PC-3 (cell line): ENCODE measurements around the gene STPG4. TPM values are rescaled to one million over a fixed set of nuclear protein-coding genes. Genes with fewer than 3 reads are reported as not detected.

ENCODE experiments used
- ATAC-seq: fragments of 200-7000 bp; cut with Tn5 transposase; 2 replicates; pipeline ENCODE4 v1.9.1; 2020; ENCODE audit warnings: mild to moderate bottlenecking, moderate library complexity
- Bru-seq: library from RNA; stranded (reverse); fragments of 400-500 nt; gene quantifications from one replicate; lab custom pipeline; 2021; lab: Mats Ljungman, UMichigan
- BruChase-seq, 2 experiments: library from RNA; stranded (reverse); fragments of 400-500 nt; gene quantifications; one replicate each; lab custom pipeline; 2021; lab: Mats Ljungman, UMichigan
- BruUV-seq: library from RNA; stranded (reverse); fragments of 400-500 nt; replicated peaks from 2 replicates; lab custom pipeline; 2021; lab: Mats Ljungman, UMichigan
- CTCF ChIA-PET: fragments of 300-600 bp; sonication (Branson Sonifier 250); formaldehyde crosslinking; loops from one replicate; lab custom pipeline; 2022; ENCODE audit warnings: antibody characterized with exemption; lab: Charles Lee
- POLR2A ChIA-PET: fragments of 300-600 bp; sonication (Branson Sonifier 250); formaldehyde crosslinking; loops from one replicate; lab custom pipeline; 2022; ENCODE audit warnings: antibody characterized with exemption; ENCODE audit not compliant: unreplicated experiment; lab: Charles Lee
- DNase-seq: peaks from one replicate; pipeline ENCODE4 v3.0.0-alpha.2; 2015
- H2AFZ ChIP-seq: fragments of 300-600 bp; sonication (generic); 2 replicates; pipeline ENCODE4 v1.6.0; 2016; ENCODE audit warnings: antibody characterized with exemption, low read length
- H3F3A ChIP-seq: fragments of 300-600 bp; sonication (generic); one replicate; pipeline ENCODE4 v1.6.0; 2017; ENCODE audit warnings: antibody characterized with exemption, low read length, control low read depth, mild to moderate bottlenecking; ENCODE audit not compliant: unreplicated experiment
- H3K27ac ChIP-seq: fragments of 300-600 bp; sonication (generic); 2 replicates; pipeline ENCODE4 v1.5.1; 2016; ENCODE audit warnings: mild to moderate bottlenecking, low read length
- H3K27me3 ChIP-seq: fragments of 300-600 bp; sonication (generic); 2 replicates; pipeline ENCODE4 v1.6.1; 2016; ENCODE audit warnings: low read length, mixed read lengths
- H3K36me3 ChIP-seq: fragments of 300-600 bp; sonication (generic); 2 replicates; pipeline ENCODE4 v1.6.1; 2016; ENCODE audit warnings: low read depth, mixed run types, low read length, mixed read lengths
- H3K4me1 ChIP-seq: fragments of 300-600 bp; sonication (generic); 2 replicates; pipeline ENCODE4 v1.5.1; 2016; ENCODE audit warnings: low read length; ENCODE audit not compliant: insufficient read depth
- H3K4me2 ChIP-seq: fragments of 300-600 bp; sonication (generic); 2 replicates; pipeline ENCODE4 v1.6.0; 2016; ENCODE audit warnings: low read length
- H3K4me3 ChIP-seq: fragments of 300-600 bp; sonication (generic); 2 replicates; pipeline ENCODE4 v1.5.1; 2016; ENCODE audit warnings: mild to moderate bottlenecking, low read length, mixed read lengths
- H3K79me2 ChIP-seq: fragments of 300-600 bp; sonication (generic); 2 replicates; pipeline ENCODE4 v1.6.1; 2017; ENCODE audit warnings: low read length, mixed read lengths
- H3K9ac ChIP-seq: fragments of 300-600 bp; sonication (generic); 2 replicates; pipeline ENCODE4 v1.6.0; 2016; ENCODE audit warnings: mild to moderate bottlenecking, low read length
- H3K9me2 ChIP-seq: fragments of 300-600 bp; sonication (generic); replicated peaks from 2 replicates; pipeline ENCODE4 v1.6.1; 2016; ENCODE audit warnings: mixed run types, low read length, mixed read lengths
- H3K9me3 ChIP-seq: fragments of 300-600 bp; sonication (generic); 2 replicates; pipeline ENCODE4 v1.6.1; 2016; ENCODE audit warnings: low read length, mixed read lengths
- H4K20me1 ChIP-seq: fragments of 300-600 bp; sonication (generic); 2 replicates; pipeline ENCODE4 v1.6.1; 2016; ENCODE audit warnings: low read length, mixed read lengths
- EZH2 ChIP-seq: fragments of 300-600 bp; sonication (generic); IDR thresholded peaks from one replicate; pipeline ENCODE4 v1.6.1; 2017; ENCODE audit warnings: antibody characterized with exemption, mild to moderate bottlenecking, low read length; ENCODE audit not compliant: unreplicated experiment
- EZH2phosphoT487 ChIP-seq: fragments of 300-600 bp; sonication (generic); IDR thresholded peaks from 2 replicates; pipeline ENCODE4 v1.6.1; 2018; ENCODE audit warnings: mild to moderate bottlenecking, antibody characterized with exemption, low read length, borderline replicate concordance
- intact Hi-C: fragments of 100-400 bp; cut with micrococcal nuclease; formaldehyde crosslinking; loops from 2 replicates; pipeline ENCODE4 v1.9.0; 2023
- long read RNA-seq: library from polyadenylated mRNA; unstranded; transcript quantifications from one replicate; pipeline ENCODE4 v2.0.0, GENCODE V29; 2021; ENCODE audit not compliant: unreplicated experiment
- total RNA-seq: library from RNA; depleted of rRNA; stranded (reverse); fragments of >200 nt; gene quantifications from 2 replicates; pipeline ENCODE4 v1.2.3, GENCODE V29; 2014; rRNA removed
- TF ChIP-seq, protein P1 (sequence below): fragments of 300-600 bp; sonication (generic); conservative IDR thresholded peaks from 2 replicates; pipeline ENCODE4 v1.5.1; 2017; ENCODE audit warnings: antibody characterized with exemption, low read depth, mild to moderate bottlenecking, low read length

Gene STPG4, protein sequence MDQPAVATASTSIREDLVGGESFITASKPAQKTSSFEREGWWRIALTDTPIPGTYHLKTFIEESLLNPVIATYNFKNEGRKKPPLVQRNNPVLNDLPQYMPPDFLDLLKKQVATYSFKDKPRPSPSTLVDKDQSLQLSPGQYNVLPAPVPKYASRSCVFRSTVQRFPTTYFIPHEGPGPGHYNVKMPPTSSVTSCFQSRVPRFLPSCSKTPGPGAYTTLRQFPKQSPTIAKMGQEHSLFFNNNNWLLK
- 2.4 TPM in 1 of 2 replicates, not detected in the other for total RNA-seq
- percentile 48 among the genes with signal in this experiment for Bru-seq, nascent RNA
- BruChase-seq, experiment 1, labeled RNA remaining after a 6-hour chase, result percentile 61 among the genes with signal in this experiment
- percentile 78 among the genes with signal in this experiment for BruChase-seq, experiment 2, labeled RNA remaining after a 2-hour chase
- long read RNA-seq, partial matches to known transcripts, result 0 of 1 reads
- long read RNA-seq, other reads (novel, unspliced or antisense), result 1 of 1 reads

DNA sequence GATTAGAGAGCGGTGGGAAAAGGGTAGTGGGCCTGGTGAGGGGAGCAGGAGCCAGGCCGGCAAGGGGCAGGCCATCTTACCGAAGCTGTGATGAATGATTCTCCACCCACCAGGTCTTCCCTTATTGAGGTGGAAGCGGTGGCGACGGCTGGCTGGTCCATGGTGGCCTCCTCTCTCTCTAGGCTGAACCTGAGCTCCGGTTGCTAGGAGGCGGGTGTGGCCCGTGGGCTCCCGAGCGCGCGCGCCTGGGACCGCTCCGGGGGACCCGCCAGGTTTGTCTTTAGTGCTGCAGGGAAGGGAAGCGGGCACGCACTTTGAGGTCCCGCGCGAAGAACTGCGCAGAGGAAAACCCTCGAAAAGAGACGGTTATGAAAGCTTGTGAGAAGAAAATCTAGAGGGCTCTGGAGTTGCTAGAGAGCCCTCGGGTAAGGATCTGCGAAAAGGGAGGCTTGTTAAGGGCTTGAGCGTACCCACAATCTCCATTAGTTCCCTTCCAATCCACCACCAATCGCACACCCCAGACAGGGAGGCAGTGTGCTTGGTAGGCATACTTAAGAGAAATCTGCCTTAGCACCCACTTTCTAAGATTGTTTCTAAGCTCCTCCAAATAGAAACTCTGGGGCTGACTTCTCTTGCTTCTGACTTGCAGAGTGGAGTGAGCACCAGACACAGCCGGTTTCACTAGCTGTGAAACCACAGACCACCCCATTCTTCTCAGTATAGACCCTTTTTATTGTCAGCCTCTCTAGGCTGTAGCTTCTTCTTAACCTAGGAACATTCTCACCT is at the start of gene STPG4:
Gene STPG4 (minus strand): TSS at position 218 of the 786 bp plus-strand sequence. CDS start 57 bp downstream, at position 161.
- ATAC-seq, result peak; percentile 12; the same call in 1 of the 2 replicates
- no peak within 1 kb of the TSS for H3K27ac ChIP-seq
- BruUV-seq, result no TSS peak

DNA sequence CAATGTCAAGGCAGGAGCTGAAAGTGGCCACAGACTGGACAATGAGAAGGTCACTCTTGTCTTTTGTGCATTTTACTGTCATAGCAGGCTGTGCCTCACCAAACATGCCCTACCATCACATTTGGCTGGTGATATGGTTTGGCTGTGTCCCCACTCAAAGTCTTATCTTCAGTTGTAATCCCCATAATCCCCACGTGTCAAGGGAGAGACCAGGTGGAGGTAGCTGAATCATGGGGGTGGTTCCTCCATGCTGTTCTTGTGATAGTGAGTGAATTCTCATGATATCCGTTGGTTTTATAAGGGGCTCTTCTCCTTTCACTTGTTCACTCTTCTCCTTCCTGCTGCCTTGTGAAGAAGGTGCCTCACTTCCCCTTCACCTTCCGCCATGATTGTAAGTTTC is 49.6 kb upstream of the STPG4 start:
- ChIA-PET POLR2A (no interaction called here), CTCF (no interaction called here)
- H3K9me2 ChIP-seq, result no peaks in the 10 kb centered on the region
- no peaks in the 10 kb centered on the region for H4K20me1 ChIP-seq
- H2AFZ ChIP-seq, result no peak overlapping the region
- no peak overlapping the region for H3K27ac ChIP-seq
- no peaks in the 10 kb centered on the region for H3F3A ChIP-seq
- no peaks in the 10 kb centered on the region for H3K79me2 ChIP-seq
- TF ChIP-seq EZH2 (no peak), EZH2phosphoT487 (no peak)
- TF ChIP-seq, protein P1, sequence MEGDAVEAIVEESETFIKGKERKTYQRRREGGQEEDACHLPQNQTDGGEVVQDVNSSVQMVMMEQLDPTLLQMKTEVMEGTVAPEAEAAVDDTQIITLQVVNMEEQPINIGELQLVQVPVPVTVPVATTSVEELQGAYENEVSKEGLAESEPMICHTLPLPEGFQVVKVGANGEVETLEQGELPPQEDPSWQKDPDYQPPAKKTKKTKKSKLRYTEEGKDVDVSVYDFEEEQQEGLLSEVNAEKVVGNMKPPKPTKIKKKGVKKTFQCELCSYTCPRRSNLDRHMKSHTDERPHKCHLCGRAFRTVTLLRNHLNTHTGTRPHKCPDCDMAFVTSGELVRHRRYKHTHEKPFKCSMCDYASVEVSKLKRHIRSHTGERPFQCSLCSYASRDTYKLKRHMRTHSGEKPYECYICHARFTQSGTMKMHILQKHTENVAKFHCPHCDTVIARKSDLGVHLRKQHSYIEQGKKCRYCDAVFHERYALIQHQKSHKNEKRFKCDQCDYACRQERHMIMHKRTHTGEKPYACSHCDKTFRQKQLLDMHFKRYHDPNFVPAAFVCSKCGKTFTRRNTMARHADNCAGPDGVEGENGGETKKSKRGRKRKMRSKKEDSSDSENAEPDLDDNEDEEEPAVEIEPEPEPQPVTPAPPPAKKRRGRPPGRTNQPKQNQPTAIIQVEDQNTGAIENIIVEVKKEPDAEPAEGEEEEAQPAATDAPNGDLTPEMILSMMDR, result no peak
- DNase-seq, result no peak
- no peaks in the 10 kb centered on the region for H3K27me3 ChIP-seq
- H3K4me1 ChIP-seq, result peaks cover 35% of the 10 kb centered on the region
- intact Hi-C loops, result no loop called here
- H3K9me3 ChIP-seq, result no peaks in the 10 kb centered on the region
- H3K4me2 ChIP-seq, result no peak overlapping the region
- no peak for ATAC-seq
- no peak overlapping the region for H3K4me3 ChIP-seq
- H3K9ac ChIP-seq, result no peak overlapping the region
- no peaks in the 10 kb centered on the region for H3K36me3 ChIP-seq
- no TSS peak for BruUV-seq

More for the DNA sequence above, at the start of gene STPG4:
- H3K36me3 ChIP-seq, result peaks cover 22% of the 10 kb centered on the region
- H4K20me1 ChIP-seq, result 0 out of 2 replicates have a peak, but pooled peaks cover 7% of the 10 kb centered on the region
- H3K4me2 ChIP-seq, result no peak within 1 kb of the TSS
- ChIA-PET POLR2A (no interaction called here), CTCF (no interaction called here)
- H3K9me2 ChIP-seq, result no peaks in the 10 kb centered on the region
- no peaks in the 10 kb centered on the region for H3K27me3 ChIP-seq
- no peak for DNase-seq
- intact Hi-C loops, result no loop called here
- H3F3A ChIP-seq, result peaks cover 20% of the 10 kb centered on the region
- H3K79me2 ChIP-seq, result no peaks in the 10 kb centered on the region
- no peaks in the 10 kb centered on the region for H3K4me1 ChIP-seq
- no peak within 1 kb of the TSS for H2AFZ ChIP-seq
- H3K9me3 ChIP-seq, result no peaks in the 10 kb centered on the region
- no peak within 1 kb of the TSS for H3K9ac ChIP-seq
- TF ChIP-seq, protein P1, result no peak
- TF ChIP-seq EZH2phosphoT487, result no peak
- no peak for TF ChIP-seq EZH2
- no peak within 1 kb of the TSS for H3K4me3 ChIP-seq
